Raji (cell line): ENCODE measurements around the gene CFAP61.

Experiments used
- POLR2A ChIP-seq: IDR thresholded peaks from 2 replicates; pipeline ENCODE4 v1.6.1; 2011; ENCODE audit warnings: low read depth, low read length, control low read depth; ENCODE audit not compliant: insufficient read depth

The CFAP61 gene

GRCh38 chr20:20070871-20071726 is 18.8 kb downstream of the CFAP61 start:
- TF ChIP-seq POLR2A, result no peak

- no peak for TF ChIP-seq POLR2A
Observed at GRCh38 chr20:20073801-20074371, 21.6 kb downstream of the CFAP61 start.

GRCh38 chr20:20075032-20075431 is 22.7 kb downstream of the CFAP61 start:
- TF ChIP-seq POLR2A, result no peak

- TF ChIP-seq POLR2A, result no peak
Observed at GRCh38 chr20:20076297-20077065, 24.1 kb downstream of the CFAP61 start.

GRCh38 chr20:20078041-20078440 is 25.7 kb downstream of the CFAP61 start:
- TF ChIP-seq POLR2A, result no peak

- no peak for TF ChIP-seq POLR2A
Observed at GRCh38 chr20:20079102-20079784, 26.9 kb downstream of the CFAP61 start.

- no peak for TF ChIP-seq POLR2A
Observed at GRCh38 chr20:20083807-20084206, 31.5 kb downstream of the CFAP61 start.

- no peak for TF ChIP-seq POLR2A
Observed at GRCh38 chr20:20084296-20084752, 32.0 kb downstream of the CFAP61 start.

GRCh38 chr20:20085071-20085470 is 32.7 kb downstream of the CFAP61 start:
- no peak for TF ChIP-seq POLR2A

GRCh38 chr20:20085812-20086211 is 33.5 kb downstream of the CFAP61 start:
- TF ChIP-seq POLR2A, result no peak

- TF ChIP-seq POLR2A, result no peak
Observed at GRCh38 chr20:20089018-20089417, 36.7 kb downstream of the CFAP61 start.

- TF ChIP-seq POLR2A, result no peak
Observed at GRCh38 chr20:20089939-20090338, 37.6 kb downstream of the CFAP61 start.

GRCh38 chr20:20092827-20093226 is 40.5 kb downstream of the CFAP61 start:
- no peak for TF ChIP-seq POLR2A

GRCh38 chr20:20094410-20094809 is 42.1 kb downstream of the CFAP61 start:
- TF ChIP-seq POLR2A, result no peak
